Measurements from ENCODE around the gene FAR2. TPM values are rescaled to one million over a fixed set of nuclear protein-coding genes. Genes with fewer than 3 reads are reported as not detected.

FAR2 gene
- total RNA-seq, 1 experiment from 2014 or later, result 11.0 TPM

DNA sequence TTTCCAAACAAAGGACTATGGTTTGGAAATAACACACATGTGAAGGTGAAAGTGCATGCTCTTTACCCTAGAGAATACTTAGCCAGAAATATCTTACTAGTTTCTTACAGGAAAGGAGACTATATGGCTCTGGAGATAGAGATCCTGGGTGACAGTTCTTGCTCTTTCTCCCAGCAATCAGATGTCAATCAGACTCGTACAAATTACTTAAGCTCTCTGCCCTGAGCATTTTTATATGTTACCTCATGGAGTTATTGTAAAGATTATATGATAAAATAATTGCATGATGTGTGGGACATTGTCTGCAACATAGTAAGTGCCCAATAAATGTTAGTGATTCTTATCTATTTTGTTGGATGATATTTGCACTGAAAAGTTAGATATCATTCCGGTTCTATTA, 76.8 kb downstream of the FAR2 start:
- no peaks in the 10 kb centered on the region for H3F3A ChIP-seq (ENCODE audit: insufficient read depth, low read depth)
- no peak overlapping the region for H3K4me3 ChIP-seq
- H3K9me3 ChIP-seq (ENCODE audit: insufficient read depth, low read depth), result peaks cover 3% of the 10 kb centered on the region; the same call in 1 of the 2 replicates
- no peaks in the 10 kb centered on the region for H3K79me2 ChIP-seq (ENCODE audit: low read depth)
- no peak for DNase-seq
- H3K36me3 ChIP-seq (ENCODE audit: low read depth), result 0 out of 2 replicates have a peak, but pooled peaks cover 4% of the 10 kb centered on the region
- BruUV-seq (replicated peaks), result no TSS peak
- H3K27me3 ChIP-seq (ENCODE audit: insufficient read depth, low read depth), result no peaks in the 10 kb centered on the region
- POLR2A ChIA-PET (ENCODE audit: unreplicated experiment), result no interaction called here
- no peaks in the 10 kb centered on the region for H4K20me1 ChIP-seq (ENCODE audit: insufficient read depth)
- intact Hi-C loops (cut with micrococcal nuclease; ENCODE audit: unreplicated experiment), result no loop called here
- no peak overlapping the region for H2AFZ ChIP-seq
- no peak for TF ChIP-seq CTCF (conservative IDR thresholded peaks at IDR 0.05)
- no peak for TF ChIP-seq EZH2 (IDR thresholded peaks at IDR 0.05; ENCODE audit: low read depth)
- H3K4me1 ChIP-seq (replicated peaks; ENCODE audit: insufficient read depth), result peaks cover 27% of the 10 kb centered on the region
- H3K27ac ChIP-seq, result no peak overlapping the region
- CTCF ChIA-PET, result no interaction called here
- no peak overlapping the region for H3K4me2 ChIP-seq
- no peaks in the 10 kb centered on the region for H3K9me2 ChIP-seq (ENCODE audit: insufficient read depth)

GRCh38 chr12:29226616-29227015, 77.5 kb downstream of the FAR2 start:
- ChIA-PET CTCF (no interaction called here), POLR2A (ENCODE audit: unreplicated experiment) (no interaction called here)
- H3K9me2 ChIP-seq (ENCODE audit: insufficient read depth), result no peaks in the 10 kb centered on the region
- no peaks in the 10 kb centered on the region for H4K20me1 ChIP-seq (ENCODE audit: insufficient read depth)
- 0 out of 2 replicates have a peak, but pooled peaks cover 4% of the 10 kb centered on the region for H3K36me3 ChIP-seq (ENCODE audit: low read depth)
- H3K79me2 ChIP-seq (ENCODE audit: low read depth), result no peaks in the 10 kb centered on the region
- no peak overlapping the region for H3K4me3 ChIP-seq
- H3K9me3 ChIP-seq (ENCODE audit: insufficient read depth, low read depth), result peaks cover 3% of the 10 kb centered on the region; the same call in 1 of the 2 replicates
- H3K27me3 ChIP-seq (ENCODE audit: insufficient read depth, low read depth), result no peaks in the 10 kb centered on the region
- no peak overlapping the region for H3K4me2 ChIP-seq
- no TSS peak for BruUV-seq (replicated peaks)
- TF ChIP-seq CTCF (conservative IDR thresholded peaks at IDR 0.05) (no peak), EZH2 (IDR thresholded peaks at IDR 0.05; ENCODE audit: low read depth) (no peak)
- intact Hi-C loops (cut with micrococcal nuclease; ENCODE audit: unreplicated experiment), result no loop called here
- no peak overlapping the region for H3K27ac ChIP-seq
- H3K4me1 ChIP-seq (replicated peaks; ENCODE audit: insufficient read depth), result peaks cover 29% of the 10 kb centered on the region
- no peak overlapping the region for H2AFZ ChIP-seq
- peak in 1 of 2 experiments; percentile 45 for DNase-seq
- no peaks in the 10 kb centered on the region for H3F3A ChIP-seq (ENCODE audit: insufficient read depth, low read depth)

GRCh38 chr12:29228474-29229157, 79.5 kb downstream of the FAR2 start:
- Histone ChIP-seq H3K4me3 (no peak overlapping the region), H3K4me1 (replicated peaks; ENCODE audit: insufficient read depth) (peaks cover 36% of the 10 kb centered on the region), H3K36me3 (ENCODE audit: low read depth) (peaks cover 4% of the 10 kb centered on the region; the same call in 1 of the 2 replicates), H3F3A (ENCODE audit: insufficient read depth, low read depth) (no peaks in the 10 kb centered on the region), H3K9me3 (ENCODE audit: insufficient read depth, low read depth) (peaks cover 3% of the 10 kb centered on the region; the same call in 1 of the 2 replicates), H2AFZ (no peak overlapping the region), H3K27ac (no peak overlapping the region), H3K4me2 (no peak overlapping the region), H3K79me2 (ENCODE audit: low read depth) (no peaks in the 10 kb centered on the region), H4K20me1 (ENCODE audit: insufficient read depth) (no peaks in the 10 kb centered on the region), H3K9me2 (ENCODE audit: insufficient read depth) (no peaks in the 10 kb centered on the region), H3K27me3 (ENCODE audit: insufficient read depth, low read depth) (no peaks in the 10 kb centered on the region)
- no TSS peak for BruUV-seq (replicated peaks)
- DNase-seq, result no peak
- POLR2A ChIA-PET (ENCODE audit: unreplicated experiment), result no interaction called here
- CTCF ChIA-PET, result interaction anchor here (0.6 kb wide), 1 partner anchor 11 kb away, joined by 3 read pairs; no protein-coding TSS in a partner anchor
- intact Hi-C loops (cut with micrococcal nuclease; ENCODE audit: unreplicated experiment), result no loop called here
- TF ChIP-seq CTCF (conservative IDR thresholded peaks at IDR 0.05), result no peak
